SJSA1 (cell line): ENCODE measurements around the gene PLK4. TPM values are rescaled to one million over a fixed set of nuclear protein-coding genes. Genes with fewer than 3 reads are reported as not detected.
A peak's percentile ranks its signal among the peaks of the same experiment; 100 is the strongest.

Source experiments
- DNase-seq, 2 experiments: peaks; one replicate each; pipeline ENCODE4 v3.0.0-alpha.2; 2015 to 2020; ENCODE audit warnings: low spot score in 2 of 2, low read depth in 1 of 2
- H3K27ac ChIP-seq: fragments of 250-450 bp; sonication (Bioruptor Pico); 2 replicates; pipeline ENCODE4 v1.5.1; 2020; ENCODE audit warnings: mild to moderate bottlenecking, moderate library complexity
- H3K27me3 ChIP-seq: fragments of 250-450 bp; sonication (Bioruptor Pico); replicated peaks from 2 replicates; pipeline ENCODE4 v1.5.1; 2020; ENCODE audit warnings: mild to moderate bottlenecking, moderate library complexity
- H3K36me3 ChIP-seq: fragments of 250-450 bp; sonication (Bioruptor Pico); 2 replicates; pipeline ENCODE4 v1.5.1; 2020; ENCODE audit warnings: mild to moderate bottlenecking
- H3K4me1 ChIP-seq: fragments of 250-450 bp; sonication (Bioruptor Pico); replicated peaks from 2 replicates; pipeline ENCODE4 v1.6.1; 2021; ENCODE audit warnings: mild to moderate bottlenecking
- H3K4me3 ChIP-seq: fragments of 250-450 bp; sonication (Bioruptor Pico); 2 replicates; pipeline ENCODE4 v1.5.1; 2020; ENCODE audit warnings: mild to moderate bottlenecking
- H3K9me3 ChIP-seq: fragments of 250-450 bp; sonication (Bioruptor Pico); replicated peaks from 2 replicates; pipeline ENCODE4 v1.5.1; 2020; ENCODE audit warnings: mild to moderate bottlenecking
- total RNA-seq: library from RNA; depleted of rRNA; stranded (reverse); fragments of >200 nt; shearing (Covaris generic); gene quantifications from 2 replicates; pipeline ENCODE4 v1.2.3, GENCODE V29; 2014; rRNA removed

Gene PLK4
- total RNA-seq: 39.9 and 81.7 TPM in 2 replicates

GRCh38 chr4:127880763-127881562 is at the start of gene PLK4:
TSS of gene PLK4 (plus strand) at chr4:127880893. CDS start at chr4:127881135, 242 bp downstream.
- H3K27ac ChIP-seq: peak within 1 kb of the TSS; percentile 98
- no peaks in the 10 kb centered on the region for H3K9me3 ChIP-seq
- peaks cover 10% of the 10 kb centered on the region; the same call in 1 of the 2 replicates for H3K4me1 ChIP-seq
- H3K36me3 ChIP-seq: peaks cover 47% of the 10 kb centered on the region
- H3K27me3 ChIP-seq: no peaks in the 10 kb centered on the region
- peak; percentile 92 to 98 for DNase-seq
- H3K4me3 ChIP-seq: peak within 1 kb of the TSS; percentile 79

GRCh38 chr4:127832585-127832984 is 48.1 kb upstream of the PLK4 start:
- H3K36me3 ChIP-seq: no peaks in the 10 kb centered on the region
- H3K4me1 ChIP-seq: no peaks in the 10 kb centered on the region
- H3K4me3 ChIP-seq: no peak overlapping the region
- no peak for DNase-seq
- H3K27me3 ChIP-seq: no peaks in the 10 kb centered on the region
- H3K27ac ChIP-seq: no peak overlapping the region
- H3K9me3 ChIP-seq: no peaks in the 10 kb centered on the region

GRCh38 chr4:127843704-127844600 is 36.7 kb upstream of the PLK4 start:
- no peak for DNase-seq
- H3K27me3 ChIP-seq: no peaks in the 10 kb centered on the region
- H3K9me3 ChIP-seq: no peaks in the 10 kb centered on the region
- H3K4me3 ChIP-seq: no peak overlapping the region
- H3K4me1 ChIP-seq: no peaks in the 10 kb centered on the region
- H3K27ac ChIP-seq: no peak overlapping the region
- no peaks in the 10 kb centered on the region for H3K36me3 ChIP-seq

GRCh38 chr4:127844601-127845116 is 36.0 kb upstream of the PLK4 start:
- DNase-seq: no peak
- Histone ChIP-seq H3K4me1 (no peaks in the 10 kb centered on the region), H3K4me3 (no peak overlapping the region), H3K9me3 (no peaks in the 10 kb centered on the region), H3K27ac (no peak overlapping the region), H3K36me3 (no peaks in the 10 kb centered on the region), H3K27me3 (no peaks in the 10 kb centered on the region)

- DNase-seq: no peak
- H3K4me3 ChIP-seq: no peak overlapping the region
- no peaks in the 10 kb centered on the region for H3K36me3 ChIP-seq
- peaks cover 6% of the 10 kb centered on the region; the same call in 1 of the 2 replicates for H3K9me3 ChIP-seq
- H3K27ac ChIP-seq: no peak overlapping the region
- no peaks in the 10 kb centered on the region for H3K4me1 ChIP-seq
- no peaks in the 10 kb centered on the region for H3K27me3 ChIP-seq
These were observed 34.6 kb upstream of the PLK4 start for GRCh38 chr4:127846061-127846460.

GRCh38 chr4:127846765-127847164 is 33.9 kb upstream of the PLK4 start:
- Histone ChIP-seq H3K4me3 (no peak overlapping the region), H3K4me1 (no peaks in the 10 kb centered on the region), H3K27ac (no peak overlapping the region), H3K27me3 (no peaks in the 10 kb centered on the region), H3K36me3 (no peaks in the 10 kb centered on the region), H3K9me3 (peaks cover 6% of the 10 kb centered on the region; the same call in 1 of the 2 replicates)
- no peak for DNase-seq

- H3K27ac ChIP-seq: no peak overlapping the region
- no peaks in the 10 kb centered on the region for H3K36me3 ChIP-seq
- no peaks in the 10 kb centered on the region for H3K4me1 ChIP-seq
- no peak for DNase-seq
- H3K27me3 ChIP-seq: no peaks in the 10 kb centered on the region
- no peak overlapping the region for H3K4me3 ChIP-seq
- peaks cover 6% of the 10 kb centered on the region; the same call in 1 of the 2 replicates for H3K9me3 ChIP-seq
These were observed 31.0 kb upstream of the PLK4 start for GRCh38 chr4:127849505-127850234.

- no peaks in the 10 kb centered on the region for H3K27me3 ChIP-seq
- DNase-seq: no peak
- peaks cover 6% of the 10 kb centered on the region; the same call in 1 of the 2 replicates for H3K9me3 ChIP-seq
These were observed 28.0 kb upstream of the PLK4 start for GRCh38 chr4:127852661-127853060.

GRCh38 chr4:127856196-127856812 is 24.4 kb upstream of the PLK4 start:
- no peak overlapping the region for H3K4me3 ChIP-seq
- H3K27ac ChIP-seq: no peak overlapping the region
- H3K27me3 ChIP-seq: no peaks in the 10 kb centered on the region
- no peaks in the 10 kb centered on the region for H3K36me3 ChIP-seq
- peaks cover 8% of the 10 kb centered on the region; the same call in 1 of the 2 replicates for H3K4me1 ChIP-seq
- no peak for DNase-seq
- no peaks in the 10 kb centered on the region for H3K9me3 ChIP-seq

More at GRCh38 chr4:127852661-127853060, 28.0 kb upstream of the PLK4 start:
- H3K36me3 ChIP-seq: no peaks in the 10 kb centered on the region
- H3K4me3 ChIP-seq: no peak overlapping the region
- H3K27ac ChIP-seq: no peak overlapping the region
- H3K4me1 ChIP-seq: peaks cover 8% of the 10 kb centered on the region; the same call in 1 of the 2 replicates

- no peak overlapping the region for H3K4me3 ChIP-seq
- peaks cover 8% of the 10 kb centered on the region; the same call in 1 of the 2 replicates for H3K4me1 ChIP-seq
- no peaks in the 10 kb centered on the region for H3K36me3 ChIP-seq
- DNase-seq: peak in 1 of 2 experiments; percentile 13
- H3K27ac ChIP-seq: no peak overlapping the region
- no peaks in the 10 kb centered on the region for H3K9me3 ChIP-seq
- no peaks in the 10 kb centered on the region for H3K27me3 ChIP-seq
These were observed 23.8 kb upstream of the PLK4 start for GRCh38 chr4:127856813-127857447.

GRCh38 chr4:127857641-127858040 is 23.1 kb upstream of the PLK4 start:
- DNase-seq: no peak
- no peak overlapping the region for H3K27ac ChIP-seq
- H3K9me3 ChIP-seq: no peaks in the 10 kb centered on the region

GRCh38 chr4:127868196-127868595 is 12.5 kb upstream of the PLK4 start:
- Histone ChIP-seq H3K4me3 (no peak overlapping the region), H3K27me3 (no peaks in the 10 kb centered on the region), H3K27ac (no peak overlapping the region), H3K36me3 (no peaks in the 10 kb centered on the region), H3K9me3 (no peaks in the 10 kb centered on the region), H3K4me1 (peaks cover 17% of the 10 kb centered on the region)
- no peak for DNase-seq

More at GRCh38 chr4:127857641-127858040, 23.1 kb upstream of the PLK4 start:
- peaks cover 8% of the 10 kb centered on the region; the same call in 1 of the 2 replicates for H3K4me1 ChIP-seq
- no peaks in the 10 kb centered on the region for H3K36me3 ChIP-seq
- no peaks in the 10 kb centered on the region for H3K27me3 ChIP-seq
- H3K4me3 ChIP-seq: no peak overlapping the region
